GM19397 (cell line): ENCODE data around the gene DDIT4.
"Not testable (repeated sequence)": the region's sequence is repeated elsewhere in the genome, so short reads cannot be mapped to it uniquely, and the experiment has no call there.

Experiments used
- ATAC-seq: cut with Tn5 transposase; IDR thresholded peaks from one replicate; pipeline ENCODE4 v1.9.1; 2021; ENCODE audit warnings: mild to moderate bottlenecking, moderate library complexity; ENCODE audit not compliant: unreplicated experiment

DDIT4 gene

GRCh38 chr10:72249176-72249862, 24.4 kb upstream of the DDIT4 start:
- ATAC-seq = not testable (repeated sequence)

DNA sequence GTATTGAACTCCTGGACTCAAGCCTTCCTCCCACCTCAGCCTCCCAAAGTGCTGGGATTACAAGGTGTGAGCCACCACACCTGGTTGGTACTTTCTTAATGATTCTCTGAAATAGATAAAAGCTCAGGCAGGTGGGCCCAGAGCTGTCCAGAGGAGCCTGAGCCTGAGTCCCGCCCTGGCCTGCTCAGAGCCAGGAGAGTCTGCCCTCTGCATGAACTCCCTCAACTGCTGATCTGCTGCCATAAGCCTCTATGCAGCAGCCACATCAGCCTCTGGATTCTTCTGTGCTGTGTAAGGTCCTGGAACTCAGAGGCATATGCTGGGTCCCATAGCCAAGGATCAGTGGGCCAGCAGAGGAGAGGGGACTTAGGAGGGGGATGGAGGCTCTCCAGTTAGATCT, 23.1 kb upstream of the DDIT4 start:
- no peak for ATAC-seq

GRCh38 chr10:72251635-72252034, 22.1 kb upstream of the DDIT4 start:
- ATAC-seq = no peak

DNA sequence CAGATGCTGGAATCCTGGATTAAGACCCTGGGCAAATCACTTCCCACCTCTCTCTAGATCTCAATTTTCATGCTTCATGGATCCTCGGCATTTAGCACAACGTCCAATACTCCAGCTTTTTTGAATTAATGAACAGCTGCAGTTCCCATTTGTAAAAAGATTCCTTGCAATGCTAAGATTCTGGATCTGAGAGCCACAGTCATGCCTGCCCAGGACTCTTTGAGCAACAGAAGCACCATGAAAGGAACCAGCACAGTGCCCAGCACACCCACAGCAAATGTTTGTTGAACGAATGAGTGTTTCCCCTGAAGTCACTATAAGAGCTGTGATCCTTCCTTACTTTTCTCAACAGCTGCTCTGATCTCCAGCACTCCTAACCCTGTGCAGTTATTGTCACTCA, 20.8 kb upstream of the DDIT4 start:
- ATAC-seq = no peak

DNA sequence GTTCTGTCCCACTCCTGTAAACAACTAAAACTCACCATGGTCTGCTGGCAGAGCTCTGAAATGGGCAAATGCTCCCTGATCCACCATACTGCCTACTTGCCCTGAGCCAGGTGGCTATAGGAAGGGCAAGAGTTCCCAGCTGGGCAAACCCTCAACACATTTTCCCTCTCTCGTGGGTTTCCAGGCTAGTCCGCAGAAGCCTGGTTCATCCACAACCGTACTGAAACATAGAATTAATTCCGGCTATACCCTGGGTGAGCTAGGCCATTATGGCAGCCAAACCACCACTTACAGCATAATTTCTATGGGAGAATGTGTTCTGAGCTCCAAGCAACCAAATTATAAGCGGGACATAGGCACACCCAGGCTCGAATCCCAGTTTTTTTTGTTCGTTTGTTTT, 20.1 kb upstream of the DDIT4 start:
- no peak for ATAC-seq

DNA sequence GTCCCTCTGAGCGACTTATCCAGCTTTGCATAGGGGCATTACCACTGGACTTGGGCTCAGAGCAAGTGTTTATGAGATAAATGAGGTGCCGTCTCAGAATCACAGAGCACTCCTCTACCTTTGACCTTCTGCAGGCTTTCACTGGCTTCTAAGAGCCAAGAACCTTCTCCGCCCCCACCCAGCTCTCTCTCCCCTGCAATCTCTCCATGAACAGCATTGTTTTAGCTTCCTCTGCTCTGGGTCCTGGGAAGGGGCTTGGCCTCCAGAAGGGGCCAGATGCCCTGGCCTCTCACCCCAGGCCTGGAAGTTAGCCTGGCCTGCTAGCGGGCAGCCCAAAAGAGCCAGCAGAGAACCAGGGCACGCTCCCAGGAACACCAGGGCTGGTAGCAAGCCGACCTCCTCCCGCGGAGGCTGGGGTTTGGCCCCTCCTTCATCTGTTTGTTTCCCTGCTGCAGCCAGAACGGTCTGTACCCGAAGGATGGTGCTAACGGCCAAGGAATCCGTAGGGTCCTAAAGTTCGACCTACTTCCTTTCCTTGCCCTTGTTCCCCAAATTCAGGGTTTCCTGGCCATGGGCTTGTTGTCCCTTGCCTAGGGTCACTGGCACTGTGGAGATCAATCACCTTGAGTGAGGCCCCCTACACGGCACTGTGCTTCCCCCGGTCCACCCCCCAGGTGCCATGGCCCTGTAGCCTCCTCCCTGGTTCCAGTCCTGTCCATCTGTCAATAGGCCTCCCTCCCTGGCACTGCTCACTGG, 18.7 kb upstream of the DDIT4 start:
- ATAC-seq = no peak

DNA sequence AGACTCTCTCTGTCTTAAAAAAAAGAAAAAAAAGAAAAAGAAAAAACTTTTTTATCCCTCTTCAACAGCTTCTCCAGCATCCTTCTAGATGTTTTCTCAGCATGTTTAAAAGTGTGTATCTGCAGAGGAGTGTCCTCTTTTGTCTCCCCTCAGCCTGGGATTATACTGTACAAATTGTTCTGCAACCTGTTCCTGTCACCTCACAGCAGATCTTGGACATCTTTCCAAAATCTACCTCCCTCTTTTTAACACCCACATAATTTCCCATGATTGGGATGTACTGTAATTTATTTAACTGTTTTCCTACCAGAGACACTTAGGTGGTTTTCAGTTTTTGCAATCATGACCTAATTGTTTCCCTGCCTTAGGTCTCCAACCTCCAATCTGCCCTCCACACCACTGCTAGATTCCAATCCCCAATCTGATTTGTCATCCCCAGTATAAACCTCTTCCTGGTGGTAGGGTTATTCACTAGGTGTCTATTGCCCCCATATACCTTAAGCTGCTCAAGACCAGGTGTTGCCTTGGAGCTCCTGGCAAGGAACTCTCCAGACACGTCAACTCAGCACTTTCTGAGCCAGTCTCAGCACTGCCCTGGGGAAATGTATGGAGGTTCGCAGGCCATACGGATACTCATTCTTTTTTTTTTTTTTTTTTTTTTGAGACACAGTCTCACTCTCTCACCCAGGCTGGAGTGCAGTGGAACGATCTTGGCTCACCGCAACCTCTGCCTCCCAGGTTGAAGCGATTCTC, 17.6 kb upstream of the DDIT4 start:
- ATAC-seq = no peak

- no peak for ATAC-seq
These were observed 16.5 kb upstream of the DDIT4 start for GRCh38 chr10:72257051-72257892.

DNA sequence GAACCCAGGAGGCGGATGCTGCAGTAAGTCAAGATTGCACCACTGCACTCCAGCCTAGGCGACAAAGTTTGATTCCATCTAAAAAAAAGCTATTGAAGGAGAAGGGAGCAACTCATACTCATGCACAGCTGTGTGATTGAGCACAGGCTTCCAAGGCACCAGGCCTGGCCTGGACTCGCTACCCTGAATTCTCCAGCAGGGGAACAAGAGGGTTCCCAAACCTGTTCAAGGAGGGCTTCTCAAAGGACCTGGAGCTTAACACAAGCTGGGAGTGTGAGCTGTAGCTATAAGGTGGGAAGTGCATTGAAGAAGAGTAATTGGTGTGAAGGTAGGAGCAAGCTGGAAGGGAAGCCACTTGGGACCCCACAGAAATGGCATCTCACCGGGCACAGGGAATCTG, 15.1 kb upstream of the DDIT4 start:
- ATAC-seq = no peak

- ATAC-seq = no peak
These were observed 14.1 kb upstream of the DDIT4 start for GRCh38 chr10:72259491-72260238.

GRCh38 chr10:72260239-72260975, 13.3 kb upstream of the DDIT4 start:
- peak; percentile 57 for ATAC-seq

DNA sequence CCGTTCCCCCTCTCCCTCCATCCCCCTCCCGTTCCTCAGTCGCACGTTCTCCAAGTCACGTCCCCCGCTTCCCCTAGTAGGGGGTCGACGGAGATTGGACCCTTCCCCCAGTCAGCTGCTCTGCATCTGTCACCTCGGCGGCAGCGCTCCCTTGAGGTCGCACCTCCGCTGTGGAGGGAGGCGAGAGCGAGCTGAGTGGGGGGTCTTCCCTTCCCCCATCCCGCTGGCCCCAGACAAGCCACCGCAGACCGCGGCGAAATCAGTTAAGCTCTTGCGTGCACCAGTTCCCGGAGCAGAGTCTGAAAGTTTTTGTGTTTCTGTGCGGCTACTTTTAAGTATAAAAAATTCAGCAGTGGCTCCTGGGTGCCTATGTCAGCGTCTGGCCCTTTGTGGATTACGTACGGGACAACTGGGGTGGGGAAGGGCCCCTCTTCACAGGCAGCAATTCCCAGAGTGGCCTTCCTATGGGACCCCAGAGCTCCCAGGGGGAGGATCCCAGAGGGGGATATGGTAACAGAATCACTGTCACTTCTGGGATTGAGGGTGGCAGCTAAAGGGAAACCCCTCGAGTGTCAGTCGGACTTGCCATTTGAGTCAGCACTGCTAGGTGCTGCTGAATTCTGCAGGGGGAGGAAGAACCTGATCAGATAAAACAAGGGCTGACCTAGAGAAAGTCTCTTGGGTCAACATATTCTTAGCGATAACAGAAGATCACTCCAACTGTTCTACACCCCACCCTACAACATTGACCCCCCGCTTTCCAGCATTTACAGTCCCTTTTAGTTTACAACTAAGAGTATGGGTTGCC, 12.5 kb upstream of the DDIT4 start:
- peak; percentile 43 for ATAC-seq

- no peak for ATAC-seq
These were observed 11.8 kb upstream of the DDIT4 start for GRCh38 chr10:72261784-72262404.

GRCh38 chr10:72263613-72264241, 10.0 kb upstream of the DDIT4 start:
- ATAC-seq = no peak

- no peak for ATAC-seq
These were observed 9.2 kb upstream of the DDIT4 start for GRCh38 chr10:72264536-72264935.

- no peak for ATAC-seq
These were observed 8.2 kb upstream of the DDIT4 start for GRCh38 chr10:72265508-72265907.

GRCh38 chr10:72265990-72266865, 7.5 kb upstream of the DDIT4 start:
- ATAC-seq = no peak
